ENCODE measurements around the gene PLSCR3.
"Not testable (repeated sequence)": the region's sequence is repeated elsewhere in the genome, so short reads cannot be mapped to it uniquely, and the experiment has no call there.

The PLSCR3 gene

DNA sequence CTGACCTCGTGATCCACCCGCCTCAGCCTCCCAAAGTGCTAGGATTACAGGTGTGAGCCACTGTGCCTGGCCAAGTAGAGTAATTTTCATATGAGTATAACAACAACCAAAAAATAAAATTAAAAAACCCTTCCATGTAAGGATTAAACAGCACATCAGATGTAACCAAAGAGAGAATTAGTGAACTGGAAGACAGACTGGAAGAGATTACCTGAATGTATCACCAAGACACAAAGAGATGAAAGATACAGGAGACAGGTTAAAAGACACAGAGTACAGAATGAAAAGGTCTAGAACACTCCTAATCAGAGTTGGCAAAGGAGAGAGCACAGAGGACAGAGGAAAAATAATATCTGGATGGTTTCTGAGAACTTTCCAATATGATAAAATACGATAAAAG is 15.2 kb downstream of the PLSCR3 start:
- no peak for DNase-seq

DNA sequence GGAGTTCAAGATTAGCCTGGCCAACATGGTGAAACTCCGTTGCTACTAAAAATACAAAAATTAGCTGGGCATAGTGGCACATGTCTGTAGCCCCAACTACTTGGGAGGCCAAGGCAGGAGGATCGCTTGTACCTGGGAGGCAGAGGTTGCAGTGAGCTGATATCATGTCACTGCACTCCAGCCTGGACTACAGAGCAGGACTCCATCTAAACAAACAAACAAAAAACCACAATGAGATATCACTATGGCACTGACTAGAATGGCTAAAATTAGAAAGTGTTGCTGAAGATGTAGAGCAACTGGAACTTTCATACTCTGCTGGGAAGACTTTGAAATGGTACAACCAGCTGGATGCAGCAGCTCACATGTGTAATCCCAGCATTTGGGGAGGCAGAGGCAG is 20.0 kb downstream of the PLSCR3 start:
- DNase-seq: no peak

DNA sequence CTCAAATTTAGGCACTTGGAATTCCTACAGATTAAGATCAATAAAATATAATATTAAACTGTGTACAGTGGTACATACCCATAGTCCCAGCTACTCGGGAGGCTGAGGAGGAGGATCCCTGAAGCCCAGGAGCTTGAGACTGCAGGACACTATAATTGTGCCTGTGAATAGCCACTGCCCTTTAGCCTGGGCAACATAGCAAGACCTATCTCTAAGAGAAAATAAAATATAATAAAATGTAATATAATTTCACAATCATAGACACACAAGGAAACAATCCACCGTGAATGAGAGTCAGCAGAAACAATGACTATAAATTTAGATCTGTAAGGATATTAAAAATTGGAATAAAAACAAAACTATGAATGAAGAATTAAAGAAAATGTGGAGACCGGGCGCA is 23.5 kb downstream of the PLSCR3 start:
- no peak for DNase-seq

DNA sequence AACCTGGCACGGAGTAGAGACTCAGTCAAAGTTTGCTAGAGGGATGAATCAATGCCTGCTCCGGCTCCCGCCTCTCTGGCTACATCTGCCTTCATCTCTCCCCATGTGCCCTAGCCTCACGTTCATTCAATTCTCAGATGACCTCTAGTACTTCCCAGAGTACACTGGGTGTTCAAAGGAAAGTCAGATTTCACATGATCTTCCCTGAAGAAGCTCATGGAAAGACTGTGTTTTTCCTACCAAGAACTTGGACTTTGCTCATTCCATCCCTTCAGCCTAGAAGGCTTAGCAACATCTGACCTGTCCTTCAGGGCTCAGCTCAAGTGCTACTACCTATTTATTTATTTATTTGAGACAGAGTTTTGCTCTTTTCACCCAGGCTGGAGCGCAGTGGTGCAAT is 24.5 kb downstream of the PLSCR3 start:
- no peak for DNase-seq

DNA sequence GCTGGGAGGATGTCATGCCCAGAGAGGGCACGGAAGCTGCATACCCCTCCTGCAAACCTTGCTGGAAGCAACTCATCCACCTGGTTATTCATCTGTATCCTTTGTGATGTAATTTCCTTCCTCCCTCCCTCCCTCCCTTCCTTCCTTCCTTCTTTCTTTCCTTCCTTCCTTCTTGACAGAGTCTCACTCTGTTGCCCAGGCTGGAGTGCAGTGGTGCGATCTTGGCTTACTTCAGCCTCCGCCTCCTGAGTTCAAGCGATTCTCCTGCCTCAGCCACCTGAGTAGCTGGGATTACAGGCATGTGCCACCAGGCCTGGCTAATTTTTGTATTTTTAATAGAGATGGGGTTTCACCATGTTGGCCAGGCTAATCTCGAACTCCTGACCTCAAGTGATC is 25.7 kb downstream of the PLSCR3 start:
- DNase-seq: not testable (repeated sequence)

DNA sequence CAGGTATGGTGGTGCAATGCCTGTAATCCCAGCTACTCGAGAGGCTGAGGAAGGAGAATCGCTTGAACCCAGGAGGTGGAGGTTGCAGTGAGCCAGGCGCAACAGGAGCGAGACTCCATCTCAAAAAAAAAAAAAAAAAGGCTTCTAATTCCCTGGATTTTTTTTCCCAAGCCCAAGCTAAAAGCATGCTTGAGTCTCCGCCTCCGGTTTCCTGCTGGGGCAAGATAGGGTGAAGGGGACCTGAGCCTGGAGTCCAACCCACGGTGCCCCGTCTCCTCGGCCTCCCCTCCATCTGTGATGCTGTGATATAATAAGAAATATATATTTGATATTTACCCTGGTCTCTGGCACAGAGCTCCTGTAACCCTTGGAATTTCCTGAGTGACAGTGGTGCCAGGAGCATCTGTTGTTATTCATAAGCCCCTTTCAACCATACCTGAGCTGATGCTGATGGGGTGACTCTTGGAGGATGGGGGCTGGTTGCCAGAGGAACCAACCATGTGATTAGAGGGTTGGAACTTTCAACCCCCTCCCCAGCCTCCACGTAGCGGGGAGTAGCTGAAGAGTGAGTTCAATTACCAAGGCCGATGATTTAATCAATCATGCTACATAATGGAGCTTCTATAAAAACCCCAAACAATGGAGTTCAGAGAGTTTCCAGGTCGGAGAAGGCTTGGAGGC is 26.3 kb downstream of the PLSCR3 start:
- DNase-seq: no peak

DNA sequence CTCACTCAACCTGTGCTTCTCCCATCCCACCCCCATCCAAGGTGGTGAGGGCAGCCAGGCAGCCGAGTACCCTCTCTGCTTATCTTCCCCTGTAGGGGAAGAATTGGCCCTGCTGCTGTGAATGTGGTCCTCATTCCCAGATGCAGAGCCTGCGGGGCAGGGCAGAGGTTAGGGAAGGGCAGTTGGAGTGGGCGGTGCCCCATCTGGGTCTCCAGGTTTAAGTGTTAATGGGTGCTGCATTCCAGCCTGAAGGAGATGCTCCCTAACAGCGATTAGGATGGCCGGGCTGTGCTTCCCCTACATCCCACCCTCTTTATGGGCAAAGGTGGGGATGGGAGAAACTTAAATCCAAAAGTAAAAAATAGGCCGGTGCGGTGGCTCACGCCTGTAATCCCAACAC is 27.2 kb downstream of the PLSCR3 start:
- DNase-seq: no peak

DNA sequence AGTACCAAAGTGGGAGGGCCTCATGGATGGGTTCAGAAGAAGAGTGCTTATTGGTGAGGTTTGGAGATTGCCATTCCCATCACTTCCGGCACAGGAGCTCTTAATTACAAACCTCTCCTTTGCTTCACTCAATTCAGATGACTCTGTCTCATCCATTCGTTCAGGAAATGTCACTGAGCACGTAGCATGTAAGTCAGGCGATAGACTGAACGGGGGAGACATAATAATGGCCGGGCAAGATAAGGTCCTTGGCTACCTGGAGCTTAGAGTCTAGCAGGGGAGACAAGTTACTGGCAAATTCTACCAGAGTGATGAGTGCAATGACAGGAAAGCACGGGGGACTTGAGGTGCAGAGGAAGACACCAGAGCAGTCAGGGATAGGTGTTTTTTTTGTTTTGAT is 28.4 kb downstream of the PLSCR3 start:
- not testable (repeated sequence) for DNase-seq

DNA sequence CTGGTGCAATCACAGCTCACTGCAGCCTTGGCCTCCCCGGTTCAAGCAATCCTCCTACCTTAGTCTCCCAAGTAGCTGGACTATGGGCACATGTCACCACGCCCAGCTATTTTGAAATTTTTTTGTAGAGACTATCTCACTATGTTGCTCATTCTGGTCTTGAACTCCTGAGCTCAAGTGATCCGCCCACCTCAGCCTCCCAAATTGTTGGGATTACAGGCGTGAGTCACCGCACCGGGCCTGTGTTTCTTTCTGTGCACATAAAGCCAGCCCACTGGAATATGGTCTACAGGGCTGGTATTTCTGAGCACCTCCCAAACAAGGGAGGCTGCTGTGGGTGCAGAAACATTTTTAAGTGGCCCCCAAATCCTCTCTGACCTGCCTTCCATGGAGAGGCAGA is 31.0 kb downstream of the PLSCR3 start:
- DNase-seq: no peak

DNA sequence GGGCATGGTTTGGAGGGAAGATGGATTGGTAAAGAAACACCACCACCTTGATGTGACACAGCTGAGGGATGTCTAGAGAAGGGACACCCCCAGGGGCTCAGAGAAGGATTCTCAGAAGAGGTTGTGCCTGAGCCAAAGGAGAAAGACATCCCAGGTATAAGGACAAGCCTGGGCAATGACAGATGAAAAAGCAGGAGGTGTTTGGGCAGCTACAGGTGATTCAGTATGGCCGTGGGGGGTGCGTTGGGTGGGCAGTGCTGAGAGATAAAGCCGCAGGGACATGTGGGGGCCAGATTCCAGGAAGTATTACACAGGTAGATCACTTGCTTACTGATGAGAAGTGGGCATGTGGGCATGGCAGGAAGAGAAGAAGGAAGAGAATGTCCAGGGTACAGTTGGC is 32.4 kb downstream of the PLSCR3 start:
- DNase-seq: no peak

DNA sequence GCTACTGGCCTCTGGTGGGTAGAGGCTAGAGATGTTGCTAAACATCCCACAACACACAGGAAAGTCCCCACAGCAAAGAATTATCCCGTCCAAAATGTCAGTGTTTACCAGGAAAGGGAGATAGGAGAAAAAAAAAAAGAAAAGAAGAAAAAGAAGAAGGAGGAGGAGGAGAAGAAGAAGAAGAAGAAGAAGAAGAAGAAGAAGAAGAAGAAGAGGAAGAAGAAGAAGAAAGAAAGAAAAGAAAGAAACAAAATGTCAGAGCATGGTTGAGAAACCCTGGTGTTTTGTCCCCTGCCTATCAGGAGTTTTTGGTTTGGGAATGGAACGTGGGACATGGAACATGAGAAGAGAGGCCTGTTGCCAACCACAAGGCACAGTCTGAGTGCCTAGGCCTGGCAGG is 36.9 kb downstream of the PLSCR3 start:
- DNase-seq: no peak

DNA sequence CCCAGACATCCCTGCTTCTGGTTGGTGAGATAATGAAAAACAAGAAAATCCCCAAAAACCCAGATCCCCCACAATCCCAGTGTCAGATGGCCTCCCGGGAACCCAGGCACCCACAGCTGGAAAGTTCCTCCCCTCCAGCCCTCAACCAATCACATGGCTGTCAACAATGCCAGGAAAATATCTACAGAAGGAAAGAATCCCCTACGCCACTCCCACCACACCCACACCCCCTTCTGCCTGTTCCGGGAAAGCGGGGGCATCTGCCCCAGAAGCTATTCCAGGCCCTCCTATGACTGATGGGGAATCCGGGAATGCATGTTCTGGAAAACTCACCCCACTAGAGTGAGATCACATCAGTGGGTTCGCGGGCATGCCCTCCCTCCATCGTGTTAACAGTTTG is 37.6 kb downstream of the PLSCR3 start:
- peak; percentile 29 for DNase-seq

DNA sequence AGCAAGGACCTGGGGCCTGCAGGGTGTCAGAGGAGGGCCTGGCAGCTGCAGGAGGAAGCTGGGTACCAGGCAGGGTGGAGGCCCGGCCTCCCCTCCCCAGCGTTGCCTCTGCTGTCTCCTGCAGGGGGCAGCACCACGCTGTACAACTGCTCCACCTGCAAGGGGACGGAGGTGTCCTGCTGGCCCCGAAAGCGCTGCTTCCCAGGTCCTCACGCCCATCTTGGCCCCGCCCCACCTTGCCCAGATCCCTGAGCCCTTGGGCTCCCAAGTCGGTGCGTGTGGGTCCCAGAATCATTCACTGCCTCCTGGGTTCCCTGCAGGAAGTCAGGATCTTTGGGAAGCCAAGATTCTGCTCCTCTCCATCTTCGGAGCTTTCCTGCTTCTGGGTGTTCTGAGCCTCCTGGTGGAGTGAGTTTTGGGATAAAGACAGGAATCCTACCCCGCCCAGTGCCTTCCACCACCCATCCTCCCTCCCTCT is 38.2 kb downstream of the PLSCR3 start:
- peak; percentile 56 for DNase-seq

DNA sequence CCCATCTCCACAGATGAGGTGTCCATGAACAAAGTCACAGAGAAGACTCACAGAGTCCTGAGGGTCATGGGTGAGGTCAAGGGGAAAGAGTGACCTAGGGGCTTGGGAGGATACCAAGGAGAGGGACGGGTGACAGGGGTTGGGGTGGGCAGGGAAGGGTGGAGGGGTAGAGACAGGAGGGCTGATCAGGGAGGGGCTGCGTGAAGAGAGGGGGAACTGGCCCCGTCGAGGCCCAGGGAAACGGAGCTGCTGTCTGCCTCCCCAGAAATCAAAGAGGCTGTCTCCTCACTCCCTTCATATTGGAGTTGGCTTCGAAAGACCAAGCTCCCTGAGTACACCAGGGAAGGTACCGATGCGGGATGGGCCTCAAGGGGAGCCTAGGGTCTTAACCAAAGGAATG is 38.8 kb downstream of the PLSCR3 start:
- DNase-seq: no peak

DNA sequence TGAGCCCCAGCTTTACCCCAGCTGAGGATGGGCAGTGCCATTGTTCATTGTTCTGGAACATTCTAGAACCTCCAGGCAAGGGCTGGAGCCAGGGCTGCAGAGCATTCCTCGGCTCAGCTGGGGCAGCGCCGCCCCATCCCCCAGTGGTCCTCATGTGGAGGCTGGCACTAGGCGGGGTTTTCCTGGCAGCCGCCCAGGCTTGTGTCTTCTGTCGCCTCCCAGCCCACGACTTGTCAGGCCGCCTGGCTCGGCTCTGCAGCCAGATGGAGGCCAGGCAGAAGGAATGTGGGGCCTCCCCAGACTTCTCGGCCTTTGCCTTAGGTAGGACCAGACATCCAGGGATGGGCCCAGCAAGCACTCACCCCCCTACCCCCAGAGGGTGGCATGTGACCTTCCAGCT is 39.3 kb downstream of the PLSCR3 start, which contains the start of gene TMEM95:
TMEM95 (plus strand) TSS at position 104 of the 400 bp plus-strand sequence; CDS start at position 153, 49 bp downstream.
- peak; percentile 29 for DNase-seq

DNA sequence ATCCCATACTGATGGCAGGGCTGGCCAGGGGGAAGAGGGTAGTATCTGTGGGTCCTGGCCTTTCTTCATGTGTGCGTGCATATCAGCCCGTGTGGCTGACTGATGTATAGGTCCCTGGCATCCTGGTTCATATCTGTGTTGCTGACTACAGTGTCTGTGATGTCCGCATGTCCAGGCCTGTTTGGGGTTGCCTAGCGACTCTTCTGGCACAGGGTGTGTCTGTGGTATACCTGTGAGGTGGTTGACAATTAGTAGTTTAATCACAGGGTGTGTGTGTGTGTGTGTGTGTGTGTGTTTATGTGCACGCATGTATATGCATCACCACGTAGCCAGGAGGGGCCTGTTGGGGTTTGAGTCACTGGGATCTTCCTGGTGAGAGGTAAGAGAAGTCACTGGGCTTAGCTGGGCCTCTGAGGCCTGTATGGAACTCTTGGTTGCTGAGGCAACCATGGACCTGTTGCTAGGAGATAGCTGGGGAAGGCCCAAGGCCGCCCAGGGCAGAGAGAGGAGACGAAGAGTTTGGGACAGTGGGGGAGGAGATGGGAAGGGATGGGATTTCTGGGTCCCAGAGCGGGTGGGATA is 40.0 kb downstream of the PLSCR3 start:
- DNase-seq: peak; percentile 64

DNA sequence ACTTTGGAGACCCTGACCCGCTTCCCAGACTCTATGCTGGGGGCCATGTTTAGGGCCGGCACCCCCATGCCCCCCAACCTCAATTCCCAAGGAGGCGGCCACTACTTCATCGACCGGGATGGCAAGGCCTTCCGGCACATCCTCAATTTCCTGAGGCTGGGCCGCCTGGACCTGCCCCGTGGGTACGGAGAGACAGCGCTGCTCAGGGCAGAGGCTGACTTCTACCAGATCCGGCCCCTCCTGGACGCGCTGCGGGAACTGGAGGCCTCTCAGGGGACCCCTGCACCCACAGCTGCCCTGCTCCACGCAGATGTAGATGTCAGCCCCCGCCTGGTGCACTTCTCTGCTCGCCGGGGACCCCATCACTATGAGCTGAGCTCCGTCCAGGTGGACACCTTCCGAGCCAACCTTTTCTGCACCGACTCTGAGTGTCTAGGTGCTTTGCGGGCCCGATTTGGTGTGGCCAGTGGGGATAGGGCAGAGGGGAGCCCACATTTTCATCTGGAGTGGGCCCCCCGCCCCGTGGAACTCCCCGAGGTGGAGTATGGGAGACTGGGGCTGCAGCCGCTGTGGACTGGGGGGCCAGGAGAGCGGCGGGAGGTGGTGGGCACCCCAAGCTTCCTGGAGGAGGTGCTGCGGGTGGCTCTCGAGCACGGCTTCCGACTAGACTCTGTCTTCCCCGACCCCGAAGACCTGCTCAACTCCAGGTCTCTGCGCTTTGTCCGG is 41.3 kb downstream of the PLSCR3 start:
- no peak for DNase-seq

DNA sequence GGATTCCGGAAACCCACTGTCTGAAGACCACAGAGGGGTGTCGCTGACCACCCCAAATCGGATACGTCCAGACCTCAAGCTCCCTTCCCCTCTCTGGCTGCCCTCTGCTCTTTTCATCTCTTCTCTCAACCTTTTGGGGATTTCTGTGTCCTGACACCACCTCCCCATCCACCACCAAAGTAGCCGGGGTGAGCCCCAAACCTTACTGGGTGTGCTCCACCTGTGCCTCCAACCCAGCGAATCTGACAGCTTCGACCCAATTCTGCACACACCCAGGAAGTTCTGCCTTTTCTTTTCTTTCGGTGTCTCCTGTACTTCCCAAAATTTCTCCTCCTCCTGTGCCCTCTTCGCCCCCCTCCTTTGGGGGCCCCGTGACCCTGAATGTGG is 41.8 kb downstream of the PLSCR3 start:
- no peak for DNase-seq

DNA sequence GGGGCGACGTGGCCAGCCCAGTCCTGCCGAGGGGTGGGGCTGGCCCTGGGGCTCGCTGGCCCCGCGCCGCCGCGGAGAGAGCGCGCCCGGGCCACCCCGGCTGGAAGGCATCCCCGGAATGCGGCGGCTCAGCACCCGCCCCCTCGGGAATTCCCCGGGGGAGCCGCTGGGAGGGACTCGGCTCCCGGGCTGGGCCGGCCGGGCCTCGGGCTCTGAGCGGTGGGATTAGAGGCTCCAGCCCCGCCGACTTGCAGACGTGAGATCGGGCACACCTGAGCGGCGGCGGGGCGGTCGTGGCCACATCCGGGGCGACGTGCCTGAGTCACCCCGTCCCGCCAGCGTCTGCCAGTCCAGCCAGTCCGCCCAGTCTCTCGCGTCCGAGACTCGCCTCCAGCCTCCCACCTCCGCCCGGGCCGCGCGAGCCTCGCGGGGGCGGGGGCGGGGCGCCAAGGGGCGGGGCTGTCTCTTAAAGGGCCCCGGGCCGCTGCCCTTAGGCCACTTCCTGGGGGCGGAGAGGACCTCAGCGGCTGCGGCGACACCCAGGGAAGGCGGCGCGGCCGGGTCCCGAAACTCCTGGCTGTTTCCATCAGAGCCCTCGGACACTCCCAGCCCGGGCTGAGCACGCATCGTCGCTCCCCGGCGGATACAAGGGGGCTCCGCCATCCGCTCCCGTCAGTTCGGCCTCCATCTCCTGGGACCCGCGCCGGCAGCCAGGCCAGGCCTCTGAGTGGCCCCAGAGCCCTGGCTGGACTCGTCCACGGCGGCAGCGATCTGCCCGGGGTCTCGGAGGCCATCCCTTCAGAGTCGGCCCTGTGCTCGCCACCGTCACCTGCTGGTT is 42.4 kb downstream of the PLSCR3 start, which contains the start of gene KCTD11:
KCTD11 (plus strand) TSS at position 498 of the 838 bp plus-strand sequence.
- DNase-seq: peak; percentile 94

DNA sequence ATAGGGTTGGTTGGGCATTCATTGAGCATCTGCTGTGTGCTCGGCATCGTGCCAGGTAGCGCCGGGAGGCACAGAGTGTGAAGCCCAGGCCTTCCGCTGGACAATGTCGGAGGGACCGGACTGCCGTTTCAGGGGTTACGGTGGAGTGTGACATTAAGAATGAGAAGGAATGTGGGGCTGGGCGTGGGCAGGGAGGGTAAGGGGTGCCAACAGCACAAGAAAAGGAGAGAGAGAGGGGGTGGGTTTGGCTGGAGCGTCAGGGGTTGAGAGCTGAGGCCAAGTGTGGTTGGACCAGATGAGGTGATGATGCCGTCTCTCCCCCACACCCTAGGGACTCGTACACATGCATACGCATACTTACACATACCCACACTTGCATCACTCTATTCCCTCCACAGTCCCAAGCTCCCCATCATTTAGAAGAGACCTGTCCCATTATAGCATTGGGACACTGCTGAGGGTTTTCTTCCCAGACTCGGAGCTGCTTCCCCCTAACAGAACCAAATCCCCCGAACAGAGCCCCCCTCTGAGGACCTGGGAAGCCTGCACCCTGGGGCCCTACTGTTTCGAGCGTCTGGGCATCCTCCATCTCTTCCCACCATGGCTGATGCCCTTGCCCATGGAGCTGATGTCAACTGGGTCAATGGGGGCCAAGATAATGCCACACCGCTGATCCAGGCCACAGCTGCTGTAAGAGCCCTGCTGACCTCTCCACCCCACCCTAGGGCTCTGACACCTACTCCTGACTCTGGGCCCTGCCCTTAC is 45.7 kb downstream of the PLSCR3 start:
- peak; percentile 63 for DNase-seq

DNA sequence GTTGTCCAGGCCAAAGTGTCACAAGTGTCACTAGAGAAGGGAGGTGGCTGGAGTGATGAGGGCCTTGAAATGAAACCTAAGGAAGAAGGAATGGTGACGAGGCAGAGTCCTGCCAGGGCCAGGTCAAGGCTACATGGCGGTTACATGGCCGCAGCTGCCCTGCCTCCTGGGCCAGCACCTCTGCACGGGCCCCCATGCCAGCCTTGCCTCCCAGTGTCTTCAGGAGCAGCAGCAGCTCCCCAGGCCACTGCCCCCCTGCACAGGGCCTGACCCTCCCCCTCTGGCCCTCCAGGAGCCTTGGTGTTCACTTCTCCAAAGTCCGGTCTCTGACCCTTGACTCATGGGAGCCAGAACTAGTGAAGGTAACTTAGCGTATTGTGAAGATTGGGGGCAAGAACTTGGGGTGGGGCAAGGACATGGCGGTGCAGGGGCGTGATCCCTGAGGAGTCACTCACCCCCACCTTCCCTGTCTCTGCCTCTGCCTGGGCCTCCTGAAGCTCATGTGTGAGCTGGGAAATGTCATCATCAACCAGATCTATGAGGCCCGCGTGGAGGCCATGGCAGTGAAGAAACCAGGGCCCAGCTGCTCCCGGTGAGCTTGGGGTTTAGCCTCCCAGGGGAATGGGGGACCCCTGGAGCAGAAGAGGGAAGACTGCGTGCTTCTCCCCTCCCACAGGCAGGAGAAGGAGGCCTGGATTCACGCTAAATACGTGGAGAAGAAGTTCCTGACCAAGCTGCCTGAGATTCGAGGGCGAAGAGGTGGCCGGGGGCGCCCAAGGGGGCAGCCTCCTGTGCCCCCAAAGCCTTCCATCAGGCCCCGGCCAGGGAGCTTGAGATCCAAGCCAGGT is 46.5 kb downstream of the PLSCR3 start:
- DNase-seq: no peak
